Stimulated activated memory B cell treated with anti-CD40 and anti-IgM and Interleukin-4, amounts not matched to agents 10 μg/mL and 1 μg/mL and 100 μg/mL, for 72 hours (primary cell): Measurements from ENCODE around the gene FAM118A.

ENCODE experiments used
- ATAC-seq: fragments of 150-1000 bp; cut with Tn5 transposase; 2 replicates; pipeline ENCODE4 v1.10.0; 2021
- H3K27ac Mint-ChIP-seq: one replicate; pipeline ENCODE4 v1.8.0; 2022; ENCODE audit warnings: mild to moderate bottlenecking, mixed read lengths
- H3K27me3 Mint-ChIP-seq: one replicate; pipeline ENCODE4 v1.8.0; 2022; ENCODE audit warnings: mixed read lengths
- H3K36me3 Mint-ChIP-seq: one replicate; pipeline ENCODE4 v1.8.0; 2022; ENCODE audit warnings: mixed read lengths
- H3K4me1 Mint-ChIP-seq: one replicate; pipeline ENCODE4 v1.8.0; 2022; ENCODE audit warnings: mixed read lengths
- H3K4me3 Mint-ChIP-seq: one replicate; pipeline ENCODE4 v1.8.0; 2022; ENCODE audit warnings: mild to moderate bottlenecking, moderate library complexity, mixed read lengths
- H3K9me3 Mint-ChIP-seq: one replicate; pipeline ENCODE4 v1.8.0; 2022; ENCODE audit warnings: mixed read lengths

Gene FAM118A

GRCh38 chr22:45329530-45329936, 19.8 kb downstream of the FAM118A start:
- Mint-ChIP-seq H3K27me3 (no peaks in the 10 kb centered on the region), H3K4me3 (no peak overlapping the region), H3K36me3 (peaks cover 57% of the 10 kb centered on the region), H3K27ac (no peak overlapping the region), H3K9me3 (no peaks in the 10 kb centered on the region), H3K4me1 (no peaks in the 10 kb centered on the region)
- ATAC-seq, result no peak

GRCh38 chr22:45330548-45330947, 20.8 kb downstream of the FAM118A start:
- no peaks in the 10 kb centered on the region for H3K4me1 Mint-ChIP-seq
- H3K4me3 Mint-ChIP-seq, result no peak overlapping the region
- no peaks in the 10 kb centered on the region for H3K27me3 Mint-ChIP-seq
- no peaks in the 10 kb centered on the region for H3K9me3 Mint-ChIP-seq
- peaks cover 56% of the 10 kb centered on the region for H3K36me3 Mint-ChIP-seq
- H3K27ac Mint-ChIP-seq, result no peak overlapping the region
- ATAC-seq, result no peak

- no peak for ATAC-seq
- Mint-ChIP-seq H3K36me3 (peaks cover 59% of the 10 kb centered on the region), H3K4me1 (no peaks in the 10 kb centered on the region), H3K4me3 (no peak overlapping the region), H3K27ac (no peak overlapping the region), H3K27me3 (no peaks in the 10 kb centered on the region), H3K9me3 (no peaks in the 10 kb centered on the region)
These were observed 21.8 kb downstream of the FAM118A start for GRCh38 chr22:45331486-45331885.

GRCh38 chr22:45332001-45332400, 22.3 kb downstream of the FAM118A start:
- Mint-ChIP-seq H3K9me3 (no peaks in the 10 kb centered on the region), H3K4me1 (no peaks in the 10 kb centered on the region), H3K27ac (no peak overlapping the region), H3K27me3 (no peaks in the 10 kb centered on the region), H3K36me3 (peaks cover 64% of the 10 kb centered on the region), H3K4me3 (no peak overlapping the region)
- no peak for ATAC-seq

- Mint-ChIP-seq H3K27me3 (no peaks in the 10 kb centered on the region), H3K4me1 (no peaks in the 10 kb centered on the region), H3K4me3 (no peak overlapping the region), H3K36me3 (peaks cover 75% of the 10 kb centered on the region), H3K27ac (no peak overlapping the region), H3K9me3 (no peaks in the 10 kb centered on the region)
- no peak for ATAC-seq
These were observed 24.3 kb downstream of the FAM118A start for GRCh38 chr22:45334068-45334467.

- no peak overlapping the region for H3K27ac Mint-ChIP-seq
- no peaks in the 10 kb centered on the region for H3K27me3 Mint-ChIP-seq
- H3K4me3 Mint-ChIP-seq, result no peak overlapping the region
- no peak for ATAC-seq
- no peaks in the 10 kb centered on the region for H3K9me3 Mint-ChIP-seq
- H3K36me3 Mint-ChIP-seq, result peaks cover 72% of the 10 kb centered on the region
- no peaks in the 10 kb centered on the region for H3K4me1 Mint-ChIP-seq
These were observed 24.8 kb downstream of the FAM118A start for GRCh38 chr22:45334528-45334927.

- no peak for ATAC-seq
- H3K4me3 Mint-ChIP-seq, result no peak overlapping the region
- no peak overlapping the region for H3K27ac Mint-ChIP-seq
- H3K27me3 Mint-ChIP-seq, result no peaks in the 10 kb centered on the region
- H3K9me3 Mint-ChIP-seq, result no peaks in the 10 kb centered on the region
- peaks cover 75% of the 10 kb centered on the region for H3K36me3 Mint-ChIP-seq
- H3K4me1 Mint-ChIP-seq, result no peaks in the 10 kb centered on the region
These were observed 25.5 kb downstream of the FAM118A start for GRCh38 chr22:45335021-45335818.

- H3K27me3 Mint-ChIP-seq, result no peaks in the 10 kb centered on the region
- H3K27ac Mint-ChIP-seq, result no peak overlapping the region
- no peak overlapping the region for H3K4me3 Mint-ChIP-seq
- no peaks in the 10 kb centered on the region for H3K4me1 Mint-ChIP-seq
- H3K36me3 Mint-ChIP-seq, result peaks cover 75% of the 10 kb centered on the region
- ATAC-seq, result no peak
- H3K9me3 Mint-ChIP-seq, result no peaks in the 10 kb centered on the region
These were observed 26.3 kb downstream of the FAM118A start for GRCh38 chr22:45335854-45336522.

GRCh38 chr22:45336971-45337431, 27.3 kb downstream of the FAM118A start:
- Mint-ChIP-seq H3K27me3 (no peaks in the 10 kb centered on the region), H3K36me3 (peaks cover 66% of the 10 kb centered on the region), H3K4me3 (no peak overlapping the region), H3K9me3 (no peaks in the 10 kb centered on the region), H3K4me1 (no peaks in the 10 kb centered on the region), H3K27ac (no peak overlapping the region)
- ATAC-seq, result no peak

- no peak overlapping the region for H3K4me3 Mint-ChIP-seq
- no peak overlapping the region for H3K27ac Mint-ChIP-seq
- H3K36me3 Mint-ChIP-seq, result peaks cover 63% of the 10 kb centered on the region
- H3K4me1 Mint-ChIP-seq, result no peaks in the 10 kb centered on the region
- H3K27me3 Mint-ChIP-seq, result no peaks in the 10 kb centered on the region
- no peak for ATAC-seq
- no peaks in the 10 kb centered on the region for H3K9me3 Mint-ChIP-seq
These were observed 27.8 kb downstream of the FAM118A start for GRCh38 chr22:45337536-45337935.

GRCh38 chr22:45338795-45339194, 29.1 kb downstream of the FAM118A start:
- peaks cover 56% of the 10 kb centered on the region for H3K36me3 Mint-ChIP-seq
- ATAC-seq, result no peak
- H3K9me3 Mint-ChIP-seq, result no peaks in the 10 kb centered on the region
- H3K4me3 Mint-ChIP-seq, result no peak overlapping the region
- H3K27ac Mint-ChIP-seq, result no peak overlapping the region
- no peaks in the 10 kb centered on the region for H3K27me3 Mint-ChIP-seq
- no peaks in the 10 kb centered on the region for H3K4me1 Mint-ChIP-seq

- ATAC-seq, result no peak
- Mint-ChIP-seq H3K27ac (no peak overlapping the region), H3K9me3 (no peaks in the 10 kb centered on the region), H3K36me3 (peaks cover 64% of the 10 kb centered on the region), H3K4me1 (no peaks in the 10 kb centered on the region), H3K4me3 (no peak overlapping the region), H3K27me3 (no peaks in the 10 kb centered on the region)
These were observed 30.6 kb downstream of the FAM118A start for GRCh38 chr22:45340323-45340722.

GRCh38 chr22:45341498-45341897, 31.8 kb downstream of the FAM118A start:
- no peak for ATAC-seq
- peaks cover 62% of the 10 kb centered on the region for H3K36me3 Mint-ChIP-seq
- H3K27ac Mint-ChIP-seq, result no peak overlapping the region
- no peaks in the 10 kb centered on the region for H3K4me1 Mint-ChIP-seq
- H3K4me3 Mint-ChIP-seq, result no peak overlapping the region
- H3K9me3 Mint-ChIP-seq, result no peaks in the 10 kb centered on the region
- no peaks in the 10 kb centered on the region for H3K27me3 Mint-ChIP-seq

GRCh38 chr22:45343143-45343542, 33.4 kb downstream of the FAM118A start:
- no peaks in the 10 kb centered on the region for H3K4me1 Mint-ChIP-seq
- H3K4me3 Mint-ChIP-seq, result no peak overlapping the region
- no peak for ATAC-seq
- no peaks in the 10 kb centered on the region for H3K27me3 Mint-ChIP-seq
- H3K9me3 Mint-ChIP-seq, result no peaks in the 10 kb centered on the region
- peaks cover 49% of the 10 kb centered on the region for H3K36me3 Mint-ChIP-seq
- H3K27ac Mint-ChIP-seq, result no peak overlapping the region

GRCh38 chr22:45344334-45344733, 34.6 kb downstream of the FAM118A start:
- Mint-ChIP-seq H3K4me3 (no peak overlapping the region), H3K9me3 (no peaks in the 10 kb centered on the region), H3K36me3 (peaks cover 42% of the 10 kb centered on the region), H3K27ac (no peak overlapping the region), H3K4me1 (no peaks in the 10 kb centered on the region), H3K27me3 (no peaks in the 10 kb centered on the region)
- no peak for ATAC-seq

GRCh38 chr22:45349916-45350315, 40.2 kb downstream of the FAM118A start:
- Mint-ChIP-seq H3K27ac (no peak overlapping the region), H3K4me1 (no peaks in the 10 kb centered on the region), H3K27me3 (no peaks in the 10 kb centered on the region), H3K36me3 (peaks cover 23% of the 10 kb centered on the region), H3K9me3 (no peaks in the 10 kb centered on the region), H3K4me3 (no peak overlapping the region)
- ATAC-seq, result no peak
